HEK293T (cell line): ENCODE results near the gene ARHGAP10.

ENCODE experiments used
- CTCF ChIA-PET: fragments of 350-600 bp; formaldehyde crosslinking; extraction: SDS; loops from one replicate; lab custom pipeline; 2021; ENCODE audit warnings: antibody characterized with exemption, inconsistent platforms; lab: Yijun Ruan, JAX
- POLR2A ChIA-PET: fragments of 350-600 bp; formaldehyde crosslinking; extraction: SDS; loops from one replicate; lab custom pipeline; 2020; ENCODE audit warnings: antibody characterized with exemption, inconsistent platforms; lab: Yijun Ruan, JAX
- DNase-seq: peaks from one replicate; pipeline ENCODE4 v3.0.0; 2012; ENCODE audit warnings: mixed read lengths; ENCODE audit errors: extremely low spot score
- ARNT ChIP-seq: fragments of 450-650 bp; IDR thresholded peaks from 2 replicates; pipeline ENCODE4 v1.6.1; 2017; ENCODE audit warnings: mild to moderate bottlenecking
- BHLHE40 ChIP-seq: fragments of 450-650 bp; IDR thresholded peaks from 2 replicates; pipeline ENCODE4 v1.6.1; 2016; ENCODE audit warnings: mild to moderate bottlenecking, moderate library complexity, borderline replicate concordance
- CTBP1 ChIP-seq: fragments of 450-650 bp; IDR thresholded peaks from 2 replicates; pipeline ENCODE4 v1.6.1; 2016; ENCODE audit warnings: borderline replicate concordance
- ELF4 ChIP-seq: fragments of 450-650 bp; IDR thresholded peaks from 2 replicates; pipeline ENCODE4 v1.6.1; 2017; ENCODE audit warnings: antibody characterized with exemption
- FOXA1 ChIP-seq: fragments of 450-650 bp; IDR thresholded peaks from 2 replicates; pipeline ENCODE4 v1.6.1; 2016; ENCODE audit warnings: mild to moderate bottlenecking
- FOXK2 ChIP-seq: fragments of 450-650 bp; IDR thresholded peaks from 2 replicates; pipeline ENCODE4 v1.6.1; 2016; ENCODE audit warnings: mild to moderate bottlenecking
- FOXM1 ChIP-seq: fragments of 450-650 bp; IDR thresholded peaks from 2 replicates; pipeline ENCODE4 v1.6.1; 2017; ENCODE audit warnings: mild to moderate bottlenecking, borderline replicate concordance
- HDGF ChIP-seq: fragments of 450-650 bp; IDR thresholded peaks from 2 replicates; pipeline ENCODE4 v1.6.1; 2017; ENCODE audit warnings: antibody characterized with exemption, borderline replicate concordance
- L3MBTL2 ChIP-seq: fragments of 450-650 bp; conservative IDR thresholded peaks from 2 replicates; pipeline ENCODE4 v1.6.1; 2016; ENCODE audit warnings: mild to moderate bottlenecking
- LEF1 ChIP-seq: fragments of 450-650 bp; IDR thresholded peaks from 2 replicates; pipeline ENCODE4 v1.6.1; 2017; ENCODE audit warnings: mild to moderate bottlenecking, borderline replicate concordance
- NFRKB ChIP-seq: fragments of 450-650 bp; IDR thresholded peaks from 2 replicates; pipeline ENCODE4 v1.6.1; 2016; ENCODE audit warnings: mild to moderate bottlenecking, moderate library complexity
- PKNOX1 ChIP-seq: fragments of 450-650 bp; IDR thresholded peaks from 2 replicates; pipeline ENCODE4 v1.6.1; 2016
- SP1 ChIP-seq: fragments of 450-650 bp; IDR thresholded peaks from 2 replicates; pipeline ENCODE4 v1.6.1; 2017
- SUZ12 ChIP-seq: fragments of 450-650 bp; IDR thresholded peaks from 2 replicates; pipeline ENCODE4 v1.6.1; 2016; ENCODE audit warnings: mild to moderate bottlenecking
- TARDBP ChIP-seq: fragments of 450-650 bp; IDR thresholded peaks from 2 replicates; pipeline ENCODE4 v1.6.1; 2016
- ZNF384 ChIP-seq: fragments of 450-650 bp; IDR thresholded peaks from 2 replicates; pipeline ENCODE4 v1.6.1; 2016

The ARHGAP10 gene

GRCh38 chr4:148015058-148015457 is 283.2 kb downstream of the ARHGAP10 start:
- TF ChIP-seq ARNT (no peak), HDGF (no peak), ELF4 (no peak)
- ChIA-PET CTCF (interaction anchor here (1.0 kb wide), 1 partner anchor 9 kb away, joined by 3 read pairs; no protein-coding TSS in a partner anchor), POLR2A (no interaction called here)
- no peak for DNase-seq

GRCh38 chr4:148015468-148015867 is 283.6 kb downstream of the ARHGAP10 start:
- TF ChIP-seq NFRKB (no peak), PKNOX1 (no peak), SP1 (no peak), ELF4 (no peak)

GRCh38 chr4:148016063-148016637 is 284.3 kb downstream of the ARHGAP10 start:
- ChIA-PET CTCF (interaction anchor here (1.0 to 1.3 kb wide), 2 partner anchors 10 to 18 kb away, joined by 3 read pairs; no protein-coding TSS in a partner anchor), POLR2A (no interaction called here)
- TF ChIP-seq FOXK2 (no peak), BHLHE40 (no peak), L3MBTL2 (no peak), HDGF (no peak)
- no peak for DNase-seq

More at GRCh38 chr4:148015468-148015867, 283.6 kb downstream of the ARHGAP10 start:
- ChIA-PET POLR2A (no interaction called here), CTCF (interaction anchor here (1.0 kb wide), 1 partner anchor 9 kb away, joined by 3 read pairs; no protein-coding TSS in a partner anchor)
- no peak for DNase-seq

- no peak for TF ChIP-seq ZNF384
- TF ChIP-seq SUZ12: no peak
- POLR2A ChIA-PET: no interaction called here
- CTCF ChIA-PET: no interaction called here
- DNase-seq: no peak
Measured at GRCh38 chr4:148017801-148018200, 285.9 kb downstream of the ARHGAP10 start.

- no peak for DNase-seq
- ChIA-PET CTCF (interaction anchor here (0.7 kb wide), 1 partner anchor 313 kb away, joined by 3 read pairs; no protein-coding TSS in a partner anchor), POLR2A (no interaction called here)
- TF ChIP-seq FOXM1 (no peak), SUZ12 (no peak), SP1 (no peak), TARDBP (no peak), ARNT (no peak), LEF1 (no peak), BHLHE40 (no peak), NFRKB (no peak), L3MBTL2 (no peak), ELF4 (no peak), CTBP1 (no peak), PKNOX1 (no peak), FOXA1 (no peak), ZNF384 (no peak), FOXK2 (no peak)
Measured at GRCh38 chr4:148021686-148022085, 289.8 kb downstream of the ARHGAP10 start.

GRCh38 chr4:148022975-148023374 is 291.1 kb downstream of the ARHGAP10 start:
- no peak for DNase-seq
- ChIA-PET CTCF (no interaction called here), POLR2A (no interaction called here)
- TF ChIP-seq SP1 (no peak), ZNF384 (no peak), FOXK2 (no peak), ARNT (no peak), SUZ12 (no peak), CTBP1 (no peak), BHLHE40 (no peak)

- CTCF ChIA-PET: interaction anchor here (1.3 kb wide), 1 partner anchor 40 kb away, joined by 7 read pairs; no protein-coding TSS in a partner anchor
- TF ChIP-seq L3MBTL2: no peak
- no peak for TF ChIP-seq FOXM1
- no peak for TF ChIP-seq FOXK2
- no peak for TF ChIP-seq FOXA1
- no peak for TF ChIP-seq PKNOX1
- TF ChIP-seq LEF1: no peak
- no peak for TF ChIP-seq ZNF384
- TF ChIP-seq HDGF: no peak
- TF ChIP-seq CTBP1: no peak
- no peak for TF ChIP-seq SP1
- no peak for TF ChIP-seq TARDBP
- TF ChIP-seq ELF4: no peak
- TF ChIP-seq ARNT: no peak
- no peak for TF ChIP-seq BHLHE40
- TF ChIP-seq NFRKB: no peak
- TF ChIP-seq SUZ12: no peak
- POLR2A ChIA-PET: interaction anchor here (1.3 kb wide), 1 partner anchor 11 kb away, joined by 3 read pairs; no protein-coding TSS in a partner anchor
- no peak for DNase-seq
Measured at GRCh38 chr4:148023512-148024181, 291.8 kb downstream of the ARHGAP10 start.
